Measurements from ENCODE around the gene PDE3A. TPM values are rescaled to one million over a fixed set of nuclear protein-coding genes. Genes with fewer than 3 reads are reported as not detected.

PDE3A gene
- total RNA-seq, 1 experiment from 2014 or later, result 0.58 TPM

- H3K27ac ChIP-seq (ENCODE audit: low read length), result no peak overlapping the region
- ATAC-seq, result no peak
- H3K4me1 ChIP-seq (ENCODE audit: insufficient read depth, low read length), result no peaks in the 10 kb centered on the region
- no peaks in the 10 kb centered on the region for H4K20me1 ChIP-seq (ENCODE audit: low read length)
- no peak for TF ChIP-seq EZH2 (IDR thresholded peaks at IDR 0.05; ENCODE audit: low read length, unreplicated experiment)
- no peak for TF ChIP-seq EZH2phosphoT487 (IDR thresholded peaks at IDR 0.05; ENCODE audit: borderline replicate concordance, low read length)
- no peak for TF ChIP-seq CTCF (conservative IDR thresholded peaks at IDR 0.05; ENCODE audit: low read depth, low read length)
- no peaks in the 10 kb centered on the region for H3K36me3 ChIP-seq (ENCODE audit: low read depth, low read length)
- no peak overlapping the region for H3K4me3 ChIP-seq (ENCODE audit: low read length)
- no peaks in the 10 kb centered on the region for H3K9me2 ChIP-seq (replicated peaks; ENCODE audit: low read length)
- BruUV-seq (replicated peaks), result no TSS peak
- no peak overlapping the region for H2AFZ ChIP-seq (ENCODE audit: low read length)
- H3K9me3 ChIP-seq (ENCODE audit: low read length), result no peaks in the 10 kb centered on the region
- H3K79me2 ChIP-seq (ENCODE audit: low read length), result no peaks in the 10 kb centered on the region
- DNase-seq, result no peak
- ChIA-PET POLR2A (ENCODE audit: unreplicated experiment) (interaction anchor here (0.6 kb wide), 1 partner anchor 14 kb away, joined by 4 read pairs; no protein-coding TSS in a partner anchor), CTCF (no interaction called here)
- intact Hi-C loops (cut with micrococcal nuclease), result no loop called here
- no peaks in the 10 kb centered on the region for H3K27me3 ChIP-seq (ENCODE audit: low read length)
- H3K9ac ChIP-seq (ENCODE audit: low read length), result no peak overlapping the region
- no peak overlapping the region for H3K4me2 ChIP-seq (ENCODE audit: low read length)
- no peaks in the 10 kb centered on the region for H3F3A ChIP-seq (ENCODE audit: low read length, unreplicated experiment)
Observed at GRCh38 chr12:20409607-20410377, 41.5 kb downstream of the PDE3A start.

- intact Hi-C loops (cut with micrococcal nuclease), result no loop called here
Observed at GRCh38 chr12:20410734-20411133, 42.4 kb downstream of the PDE3A start.

More at GRCh38 chr12:20410734-20411133, 42.4 kb downstream of the PDE3A start:
- no peak overlapping the region for H2AFZ ChIP-seq (ENCODE audit: low read length)
- BruUV-seq (replicated peaks), result no TSS peak
- no peaks in the 10 kb centered on the region for H4K20me1 ChIP-seq (ENCODE audit: low read length)
- no peak overlapping the region for H3K27ac ChIP-seq (ENCODE audit: low read length)
- DNase-seq (no peak), ATAC-seq (no peak)
- TF ChIP-seq EZH2phosphoT487 (IDR thresholded peaks at IDR 0.05; ENCODE audit: borderline replicate concordance, low read length) (no peak), EZH2 (IDR thresholded peaks at IDR 0.05; ENCODE audit: low read length, unreplicated experiment) (no peak), CTCF (conservative IDR thresholded peaks at IDR 0.05; ENCODE audit: low read depth, low read length) (no peak)
- ChIA-PET POLR2A (ENCODE audit: unreplicated experiment) (no interaction called here), CTCF (no interaction called here)
- H3K9me3 ChIP-seq (ENCODE audit: low read length), result no peaks in the 10 kb centered on the region
- no peaks in the 10 kb centered on the region for H3K36me3 ChIP-seq (ENCODE audit: low read depth, low read length)
- H3K9me2 ChIP-seq (replicated peaks; ENCODE audit: low read length), result no peaks in the 10 kb centered on the region
- no peaks in the 10 kb centered on the region for H3K27me3 ChIP-seq (ENCODE audit: low read length)
- no peak overlapping the region for H3K4me3 ChIP-seq (ENCODE audit: low read length)
- no peak overlapping the region for H3K9ac ChIP-seq (ENCODE audit: low read length)
- no peaks in the 10 kb centered on the region for H3F3A ChIP-seq (ENCODE audit: low read length, unreplicated experiment)
- H3K4me1 ChIP-seq (ENCODE audit: insufficient read depth, low read length), result no peaks in the 10 kb centered on the region
- H3K79me2 ChIP-seq (ENCODE audit: low read length), result no peaks in the 10 kb centered on the region
- no peak overlapping the region for H3K4me2 ChIP-seq (ENCODE audit: low read length)

Data from PC-3 (cell line).